GM12891 (cell line): ENCODE data around the gene TMC7.

Source experiments
- PAX5 ChIP-seq: IDR thresholded peaks from 2 replicates; pipeline ENCODE4 v1.6.1; 2011; ENCODE audit warnings: low read length, moderate library complexity, mild to moderate bottlenecking; ENCODE audit not compliant: insufficient read depth, severe bottlenecking
- POLR2A ChIP-seq: IDR thresholded peaks from 2 replicates; pipeline ENCODE4 v1.6.1; 2011; ENCODE audit warnings: low read depth, low read length, control low read depth
- POLR2AphosphoS5 ChIP-seq: IDR thresholded peaks from 2 replicates; pipeline ENCODE4 v1.6.1; 2011; ENCODE audit warnings: low read depth, low read length, control low read depth
- POU2F2 ChIP-seq: IDR thresholded peaks from 2 replicates; pipeline ENCODE4 v1.6.1; 2011; ENCODE audit warnings: low read depth, mild to moderate bottlenecking, control low read depth, low read length, moderate library complexity
- SPI1 ChIP-seq: IDR thresholded peaks from 2 replicates; pipeline ENCODE4 v1.6.1; 2011; ENCODE audit warnings: low read depth, low read length, control low read depth
- TAF1 ChIP-seq: IDR thresholded peaks from 2 replicates; pipeline ENCODE4 v1.6.1; 2011; ENCODE audit warnings: low read depth, low read length, control low read depth

DNA sequence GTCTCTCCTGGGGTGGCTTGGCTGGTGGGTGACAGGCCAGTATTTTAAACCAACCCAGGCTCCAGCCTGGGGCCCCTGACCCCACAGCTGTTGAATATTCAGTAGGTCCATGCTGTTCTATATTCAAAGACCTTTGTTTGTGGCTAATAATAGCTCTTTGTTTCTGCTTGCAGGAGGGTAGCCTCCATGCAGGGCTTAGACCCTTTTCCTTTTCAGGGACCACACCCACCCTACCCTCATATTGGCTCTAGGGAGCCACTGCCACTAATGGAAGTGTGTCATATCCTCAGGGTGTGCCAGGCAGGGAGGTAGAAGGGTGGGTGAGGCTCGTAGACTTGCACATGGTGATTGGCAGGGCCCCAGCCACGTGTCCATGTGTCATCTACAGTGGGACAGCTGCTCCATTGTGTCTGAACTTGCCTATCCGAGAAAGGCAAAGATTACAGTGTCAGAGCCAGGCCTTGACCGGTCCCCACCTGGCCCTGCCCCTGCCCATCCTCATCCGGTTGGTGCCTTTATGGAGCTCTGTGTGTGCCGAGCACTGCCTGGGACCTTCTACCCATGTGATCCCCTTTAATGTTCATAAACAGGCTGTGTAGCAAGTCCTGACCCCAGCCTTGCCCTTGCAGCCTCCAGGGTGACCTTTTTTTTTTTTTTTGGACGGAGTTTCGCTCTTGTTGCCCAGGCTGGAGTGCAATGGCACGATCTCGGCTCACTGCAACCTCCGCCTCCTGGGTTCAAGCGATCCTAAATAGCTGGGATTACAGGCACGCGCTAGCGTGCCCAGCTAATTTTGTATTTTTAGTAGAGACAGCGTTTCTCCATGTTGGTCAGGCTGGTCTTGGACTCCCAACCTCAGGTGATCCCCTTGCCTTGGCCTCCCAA, 22.1 kb downstream of the TMC7 start:
- no peak for TF ChIP-seq POLR2AphosphoS5
- no peak for TF ChIP-seq POLR2A
- no peak for TF ChIP-seq SPI1
- no peak for TF ChIP-seq PAX5
- no peak for TF ChIP-seq TAF1
- no peak for TF ChIP-seq POU2F2
